GDM1 (cell line): ENCODE measurements around the gene MTNR1A.
"Not testable (repeated sequence)": the region's sequence is repeated elsewhere in the genome, so short reads cannot be mapped to it uniquely, and the experiment has no call there.

Experiments
- DNase-seq: peaks from one replicate; lab custom pipeline; 2025; lab: John Stamatoyannopoulos, UW

MTNR1A gene

DNA sequence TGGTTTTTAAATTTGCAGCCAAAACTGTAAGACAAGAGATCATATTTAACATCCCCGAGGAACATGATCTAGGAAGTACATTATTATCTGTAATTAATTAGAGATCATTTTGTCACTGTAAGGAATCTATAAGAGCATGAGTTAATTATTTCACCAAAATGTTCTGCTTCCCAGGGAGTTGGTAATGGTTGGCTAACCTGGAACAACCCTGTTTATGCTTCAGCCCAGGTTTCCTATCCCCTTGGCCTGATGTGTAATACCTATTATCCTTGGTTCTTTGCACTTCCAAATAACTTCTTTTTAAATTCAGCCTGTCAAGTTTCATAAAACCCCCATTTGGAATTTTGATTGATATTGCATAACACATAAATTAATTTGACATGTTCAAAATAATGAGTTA, 6.4 kb upstream of the MTNR1A start:
- DNase-seq: no peak

DNA sequence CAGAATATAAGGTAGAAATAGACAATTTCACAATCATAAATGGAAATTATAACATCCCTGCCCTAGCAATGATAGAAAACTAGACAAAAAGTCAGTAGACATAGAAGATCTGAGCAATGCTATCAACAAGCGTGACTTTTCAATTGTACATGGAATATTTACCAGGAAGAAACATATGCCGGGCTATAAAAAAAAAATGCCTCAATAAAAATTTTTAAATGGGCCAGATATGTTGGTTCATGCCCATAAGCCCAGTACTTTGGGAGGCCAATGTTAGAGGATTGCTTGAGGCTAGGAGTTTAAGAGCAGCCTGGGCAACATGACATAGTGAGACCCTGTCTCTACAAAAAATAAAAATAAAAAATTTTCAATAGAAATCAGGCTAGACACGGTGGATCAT, 5.3 kb upstream of the MTNR1A start:
- no peak for DNase-seq

DNA sequence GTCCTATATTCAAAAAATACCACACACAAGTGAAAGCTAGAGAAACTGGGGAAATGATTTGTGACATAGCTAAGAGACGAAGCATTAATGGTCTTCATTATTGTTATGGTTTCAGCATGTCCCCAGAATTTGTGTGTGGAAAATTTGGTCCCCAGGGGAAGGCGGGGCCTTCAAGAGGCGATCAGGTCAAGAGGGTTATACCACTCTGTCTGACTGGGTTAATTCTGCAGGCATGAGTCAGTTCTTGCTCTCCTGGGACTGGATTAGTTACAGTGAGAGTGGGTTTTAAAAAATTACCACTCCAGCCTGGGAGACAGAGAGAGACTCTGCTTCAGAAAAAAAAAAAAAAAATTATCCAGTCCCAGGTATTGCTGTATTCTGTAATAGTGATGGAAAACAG, 2.1 kb upstream of the MTNR1A start:
- no peak for DNase-seq

DNA sequence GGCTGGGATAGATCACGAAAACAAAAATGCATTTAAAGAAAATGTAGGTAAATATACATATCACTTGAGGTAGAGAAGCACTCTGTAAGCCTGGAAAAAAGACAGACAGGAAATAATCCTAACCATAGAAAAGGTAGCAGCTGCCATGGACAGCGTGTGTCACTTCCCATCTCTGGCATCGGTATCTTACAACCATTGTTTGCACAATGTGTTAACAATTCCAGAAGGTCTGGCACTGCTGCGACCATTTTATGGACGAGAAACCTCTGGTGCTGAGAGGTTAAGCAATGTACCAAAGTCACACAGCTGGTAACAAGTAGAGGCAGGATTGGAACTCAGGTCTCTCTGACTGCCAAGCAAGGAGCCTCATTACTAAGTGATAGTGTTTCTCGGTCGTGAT, 1.7 kb upstream of the MTNR1A start:
- no peak for DNase-seq

DNA sequence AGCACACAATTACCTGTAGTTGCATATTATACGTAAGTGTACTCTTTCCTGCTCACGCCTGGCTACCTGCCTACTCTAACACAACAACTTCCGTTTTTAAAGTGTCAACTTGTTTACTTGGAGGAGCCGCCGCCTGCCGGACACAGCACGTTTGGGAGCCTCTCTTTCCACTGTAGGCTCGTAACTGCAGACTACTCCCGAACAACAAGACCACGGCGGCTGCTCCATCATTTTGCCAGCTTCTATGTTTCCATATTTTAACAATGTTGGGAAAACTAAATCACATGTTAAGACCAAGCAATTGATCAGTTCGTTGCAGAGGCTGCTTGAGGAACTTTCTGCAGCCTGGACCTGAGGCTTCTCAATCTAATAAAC, 841 bp downstream of the MTNR1A start:
- DNase-seq: no peak

DNA sequence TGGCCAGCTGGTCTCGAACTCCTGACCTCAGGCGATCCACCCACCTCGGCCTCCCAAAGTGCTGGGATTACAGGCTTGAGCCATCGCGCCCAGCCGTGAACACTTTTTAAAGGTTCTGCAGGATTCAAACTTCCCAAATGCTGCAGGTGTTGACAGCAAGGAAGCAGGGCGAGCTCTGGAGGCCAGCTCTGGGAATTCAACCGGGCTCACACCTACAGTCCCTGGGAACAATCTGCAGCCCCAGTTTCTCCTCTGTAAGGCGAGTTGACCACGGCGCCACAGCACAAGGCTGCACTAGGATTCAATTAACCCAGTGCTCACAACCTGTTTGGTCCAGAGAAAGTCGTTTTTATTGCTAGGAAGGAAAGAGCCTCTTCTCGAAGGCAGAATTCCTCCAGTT, 1.6 kb downstream of the MTNR1A start:
- no peak for DNase-seq

DNA sequence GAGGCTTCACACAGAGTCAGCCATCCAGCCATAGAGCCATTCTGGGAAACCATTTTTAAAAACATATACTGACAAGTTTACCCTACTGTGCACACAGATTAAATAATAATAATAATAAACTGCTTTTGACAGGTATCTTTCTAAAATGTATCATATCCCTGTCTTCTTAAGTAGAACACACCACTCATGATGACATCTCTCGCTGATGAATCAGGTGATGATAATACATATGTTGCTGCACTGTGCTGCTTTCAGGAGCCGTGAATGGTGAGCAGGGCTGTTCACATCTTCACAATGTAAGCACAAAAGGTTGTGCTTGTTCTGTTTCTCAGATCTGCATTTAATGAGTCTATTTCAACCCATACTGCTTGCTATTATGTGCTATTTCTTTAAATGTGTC, 3.5 kb downstream of the MTNR1A start:
- DNase-seq: no peak

DNA sequence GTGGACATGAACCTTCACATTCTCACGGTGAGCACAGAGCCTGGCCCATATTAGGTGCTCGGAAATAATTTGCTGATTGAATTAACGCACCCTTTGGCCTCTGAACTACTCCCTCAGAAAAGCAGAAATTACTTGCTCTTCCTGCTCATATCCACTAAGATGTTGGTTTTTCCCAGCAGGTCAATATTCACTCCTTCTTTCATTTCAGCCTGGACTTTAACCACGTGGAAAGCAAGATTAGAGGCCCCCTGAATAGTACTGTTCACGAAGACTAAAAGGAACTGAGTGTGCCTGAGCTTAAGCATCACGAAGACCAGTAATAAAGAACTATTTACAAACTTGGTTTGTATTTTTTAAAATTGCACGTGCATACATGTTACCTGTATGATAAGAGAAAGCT, 9.9 kb downstream of the MTNR1A start:
- DNase-seq: no peak

DNA sequence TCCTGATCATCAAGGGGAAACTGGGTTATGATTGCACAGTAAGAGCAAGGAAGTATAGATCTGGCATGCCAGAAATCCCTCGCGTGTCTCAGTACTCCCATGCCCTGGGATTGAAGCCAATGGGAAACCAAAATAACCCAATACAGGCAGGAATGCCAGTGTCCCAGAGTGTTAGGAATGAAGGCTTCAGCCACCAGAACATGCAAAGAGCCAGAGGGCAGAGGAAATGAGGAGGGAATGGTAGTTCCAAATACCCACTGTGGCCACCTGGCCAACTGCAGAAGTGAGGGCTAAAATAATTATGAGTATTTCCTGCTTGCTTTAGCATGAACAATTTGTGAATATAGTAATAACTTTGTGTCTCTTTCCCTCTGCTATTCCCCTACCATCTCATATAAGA, 12.2 kb downstream of the MTNR1A start:
- DNase-seq: no peak

DNA sequence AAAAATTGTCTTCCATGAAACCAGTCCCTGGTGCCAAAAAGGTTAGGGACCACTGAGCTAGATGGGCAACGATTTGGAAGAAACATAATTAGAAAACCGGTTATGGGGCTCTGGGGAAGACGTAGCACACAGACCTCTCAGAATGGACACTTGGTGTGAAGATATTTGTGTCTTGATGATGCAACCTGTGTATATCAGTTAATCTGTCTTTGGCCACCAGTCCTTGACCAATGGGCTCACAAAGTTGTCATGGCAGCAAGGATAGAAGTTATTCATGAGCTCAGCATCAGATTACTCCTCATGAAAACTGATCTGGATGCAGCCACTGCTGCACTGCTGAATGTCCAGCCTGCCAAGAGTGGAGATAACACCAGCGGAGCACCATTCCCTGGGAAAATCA, 13.6 kb downstream of the MTNR1A start:
- DNase-seq: no peak

DNA sequence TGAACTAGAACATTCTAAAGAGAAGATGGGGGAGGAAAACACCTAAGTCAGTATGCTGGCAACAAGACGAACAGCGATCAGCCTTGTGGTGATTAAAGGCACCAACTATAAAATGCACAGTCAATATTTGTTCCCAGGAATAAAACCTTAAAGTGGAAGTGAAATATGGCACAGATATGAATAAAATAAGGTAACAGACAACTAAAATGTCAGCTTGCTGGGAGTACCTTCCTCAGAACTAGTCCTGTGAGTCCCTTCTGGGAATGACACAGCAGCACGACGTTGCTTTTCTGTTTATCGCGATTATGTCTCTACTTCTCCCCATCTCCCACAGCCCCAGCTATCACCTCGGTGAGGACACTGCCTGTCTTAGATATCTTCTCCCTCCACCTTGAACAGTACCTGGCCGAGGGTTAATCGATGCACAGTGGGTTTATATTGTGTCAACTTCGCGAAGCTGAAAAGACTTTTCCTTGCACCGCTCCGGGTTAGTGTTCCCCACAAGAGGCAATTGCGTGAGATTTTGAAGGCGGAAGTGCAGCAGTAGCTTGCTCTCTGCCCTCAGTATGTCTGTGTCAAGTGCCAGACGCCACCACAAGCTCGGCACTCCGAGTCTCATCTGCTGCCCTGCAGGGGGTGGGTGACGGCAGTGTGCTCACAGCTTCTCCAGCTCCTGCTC, 17.4 kb downstream of the MTNR1A start:
- no peak for DNase-seq

DNA sequence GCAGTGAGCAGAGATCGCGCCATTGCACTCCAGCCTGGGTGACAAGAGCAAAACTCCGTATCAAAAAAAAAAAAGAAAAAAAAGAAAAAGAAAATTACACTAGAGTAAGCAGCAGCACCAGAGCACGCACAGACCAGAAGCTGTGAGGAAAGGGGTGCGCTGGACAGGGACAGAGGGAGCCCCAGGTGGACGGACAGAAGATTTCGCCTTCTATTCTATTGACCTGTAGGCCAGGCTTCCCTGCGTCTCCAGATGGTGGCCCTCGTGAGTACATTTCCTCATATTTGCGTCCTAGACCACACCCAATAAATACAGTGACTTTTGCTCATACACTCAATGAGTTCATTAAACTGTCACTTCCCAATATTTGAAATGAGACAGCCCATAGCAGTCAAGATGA, 19.1 kb downstream of the MTNR1A start:
- no peak for DNase-seq

DNA sequence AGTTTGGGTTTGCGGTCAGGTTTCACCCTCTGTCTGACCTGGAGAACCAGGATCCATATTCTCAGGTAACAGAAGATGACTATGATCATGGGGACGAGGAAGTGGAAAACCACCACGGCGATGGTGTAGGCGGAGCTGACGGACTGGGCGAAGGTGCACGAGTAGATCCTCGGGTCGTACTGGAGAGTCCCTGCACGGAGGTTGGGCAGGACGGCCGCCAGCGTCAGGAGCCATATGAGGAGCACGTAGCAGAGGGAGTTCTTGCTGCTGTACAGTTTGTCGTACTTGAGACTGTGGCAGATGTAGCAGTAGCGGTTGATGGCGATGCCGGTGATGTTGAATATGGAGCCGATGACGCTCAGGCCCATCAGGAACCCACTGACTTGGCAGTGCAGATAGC, 21.3 kb downstream of the MTNR1A start:
- no peak for DNase-seq

DNA sequence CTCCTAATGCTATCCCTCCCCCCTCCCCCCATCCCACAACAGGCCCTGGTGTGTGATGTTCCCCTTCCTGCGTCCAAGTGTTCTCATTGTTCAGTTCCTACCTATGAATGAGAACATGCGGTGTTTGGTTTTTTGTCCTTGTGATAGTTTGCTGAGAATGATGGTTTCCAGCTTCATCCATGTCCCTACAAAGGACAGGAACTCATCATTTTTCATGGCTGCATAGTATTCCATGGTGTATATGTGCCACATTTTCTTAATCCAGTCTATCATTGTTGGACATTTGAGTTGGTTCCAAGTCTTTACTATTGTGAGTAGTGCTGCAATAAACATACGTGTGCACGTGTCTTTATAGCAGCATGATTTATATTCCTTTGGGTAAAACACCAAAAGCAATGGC, 31.4 kb downstream of the MTNR1A start:
- not testable (repeated sequence) for DNase-seq

DNA sequence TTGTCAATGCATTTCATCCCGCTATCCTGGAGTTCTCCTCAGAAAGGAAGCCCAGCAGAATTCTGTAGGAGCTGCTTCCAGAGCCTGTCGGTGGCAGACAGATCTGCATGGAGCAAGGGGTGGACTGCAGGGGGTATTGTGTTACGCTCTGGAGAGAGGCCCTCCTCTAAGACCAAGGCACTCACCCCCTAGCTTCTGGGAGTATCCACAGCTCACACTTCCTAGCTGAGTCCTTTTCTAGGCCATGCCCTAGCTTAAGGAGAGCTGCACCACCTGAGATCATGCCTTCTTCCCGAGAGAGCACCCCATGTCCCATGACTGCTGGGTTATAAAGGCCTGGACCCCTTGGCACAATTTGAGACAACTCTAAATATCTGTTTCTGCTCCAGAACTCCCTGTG, 39.1 kb downstream of the MTNR1A start:
- DNase-seq: no peak

DNA sequence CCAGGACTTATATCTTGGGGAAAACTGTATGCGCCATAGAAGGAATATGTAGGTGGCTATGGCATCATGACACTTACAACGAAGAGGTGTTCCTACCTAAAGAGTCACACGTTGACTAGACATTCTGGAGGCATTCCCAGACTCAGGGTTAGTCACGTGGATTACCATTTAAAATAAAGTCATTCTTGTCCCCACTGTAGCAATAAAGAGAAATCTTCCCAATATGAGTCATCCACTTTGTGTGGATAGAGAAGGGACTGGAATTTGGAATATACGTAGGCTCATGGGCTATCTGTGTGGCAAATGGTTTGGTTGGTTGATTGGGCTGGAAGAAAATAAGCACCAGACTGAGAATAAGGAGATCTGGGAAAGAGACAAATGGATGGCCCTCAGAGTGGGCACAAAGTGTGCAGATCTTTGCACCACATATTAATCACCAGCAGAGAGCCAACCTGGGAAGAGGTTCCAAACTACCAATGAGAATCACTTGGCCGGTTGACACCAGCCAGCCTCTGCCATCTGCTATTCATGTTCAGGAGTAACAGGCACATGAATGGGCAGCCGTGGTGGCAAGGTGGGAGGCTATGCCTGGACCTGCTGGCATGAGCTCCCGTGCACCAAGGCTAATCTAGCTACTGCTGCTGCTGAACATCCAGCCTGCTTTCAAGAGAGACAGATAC, 41.0 kb downstream of the MTNR1A start:
- no peak for DNase-seq

DNA sequence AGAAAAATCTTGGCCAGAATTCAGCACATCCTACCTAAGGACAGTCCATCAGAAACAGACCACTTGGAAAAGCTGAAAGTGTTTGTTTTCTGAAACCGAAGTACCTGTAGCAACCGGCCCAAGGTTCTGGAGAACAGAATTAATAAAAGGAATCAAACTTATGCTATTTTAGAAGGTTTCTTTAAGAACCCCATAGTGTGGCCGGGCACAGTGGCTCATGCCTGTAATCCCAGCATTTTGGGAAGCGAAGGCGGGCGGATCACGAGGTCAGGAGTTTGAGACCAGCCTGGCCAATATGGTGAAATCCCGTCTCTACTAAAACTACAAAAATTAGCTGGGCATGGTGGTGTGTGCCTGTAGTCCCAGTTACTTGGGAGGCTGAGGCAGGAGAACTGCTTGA, 50.6 kb downstream of the MTNR1A start:
- not testable (repeated sequence) for DNase-seq

DNA sequence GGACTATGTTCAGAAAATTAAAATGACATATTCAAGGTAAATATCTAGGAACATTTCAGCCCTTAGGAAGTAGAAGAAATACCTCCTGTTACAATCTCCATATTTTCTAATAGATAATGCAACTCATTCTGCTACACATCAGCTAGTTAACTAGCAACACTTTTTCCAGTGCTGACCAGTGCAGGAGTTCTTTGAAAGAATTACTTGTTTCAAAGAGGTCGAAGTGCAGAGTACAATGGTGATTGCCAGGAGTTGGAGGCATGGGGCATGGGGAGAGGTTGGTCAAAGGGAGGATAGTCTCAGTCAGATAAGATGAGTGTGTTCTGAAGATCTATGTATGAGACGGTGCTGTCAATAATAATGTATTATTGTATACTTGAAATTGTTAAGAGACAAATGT, 53.1 kb downstream of the MTNR1A start:
- no peak for DNase-seq

DNA sequence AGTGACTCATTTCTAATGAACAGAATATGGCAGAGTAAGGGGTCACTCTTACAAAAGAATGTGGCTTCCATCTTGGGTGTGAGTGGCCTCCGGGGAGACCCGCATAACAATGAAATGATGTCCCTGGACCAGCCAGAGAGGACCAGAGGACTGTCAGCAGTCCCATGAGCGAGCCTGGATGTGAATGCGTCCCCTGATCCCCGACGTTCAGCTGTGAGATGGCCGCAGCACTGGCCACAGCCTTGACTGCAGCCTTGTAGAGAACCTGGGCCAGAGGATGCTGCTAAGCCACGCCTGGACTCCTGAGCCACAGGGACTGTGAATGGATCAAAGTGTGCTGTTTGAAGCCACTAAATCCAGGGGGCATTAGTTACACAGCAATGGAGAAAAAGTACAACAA, 53.8 kb downstream of the MTNR1A start:
- no peak for DNase-seq

DNA sequence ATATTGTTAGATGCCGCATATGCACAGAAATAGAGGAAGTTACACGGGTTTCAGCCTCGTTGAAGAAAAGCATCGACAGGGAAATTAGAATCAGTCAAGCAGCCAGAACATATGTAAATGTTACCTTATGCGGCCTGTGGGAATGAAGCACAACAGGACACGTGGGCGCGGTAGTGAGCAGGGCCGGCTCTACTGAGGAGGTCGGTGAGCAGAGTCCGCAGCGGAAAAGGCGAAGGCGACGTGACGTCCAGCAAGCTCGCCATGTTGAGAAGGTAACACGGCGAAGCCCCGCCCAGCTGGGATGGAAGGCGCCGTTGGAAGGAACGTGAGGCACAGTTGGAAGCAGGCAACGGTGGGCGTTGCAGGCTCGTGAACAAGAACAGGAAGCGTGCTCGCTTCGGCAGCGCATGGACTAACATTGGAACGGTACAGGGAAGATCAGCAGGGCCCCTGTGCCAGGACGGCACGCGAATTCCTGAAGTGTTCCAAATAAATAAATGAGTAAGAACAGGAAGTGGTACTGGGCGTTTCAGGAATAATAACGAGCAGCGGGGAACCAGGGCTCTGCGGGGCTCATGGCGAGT, 54.6 kb downstream of the MTNR1A start:
- no peak for DNase-seq

DNA sequence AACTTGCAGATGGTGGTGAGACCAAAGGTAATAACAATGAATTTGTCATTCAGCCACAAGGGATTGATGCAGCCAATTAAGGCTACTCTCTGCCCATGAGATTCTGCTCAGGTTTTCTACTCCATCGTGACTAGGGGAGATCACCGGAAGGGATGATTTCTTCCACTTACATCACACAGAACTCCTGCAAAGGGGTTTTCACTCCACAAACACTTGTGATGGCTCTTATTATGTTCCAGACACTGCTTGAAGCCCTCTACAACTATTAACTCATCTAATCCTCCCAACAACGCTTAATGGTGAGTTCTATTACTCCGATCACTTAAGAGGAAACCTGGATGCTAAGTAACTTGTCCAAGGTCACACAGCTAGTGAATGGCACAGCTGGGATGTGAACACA, 55.9 kb downstream of the MTNR1A start:
- no peak for DNase-seq

DNA sequence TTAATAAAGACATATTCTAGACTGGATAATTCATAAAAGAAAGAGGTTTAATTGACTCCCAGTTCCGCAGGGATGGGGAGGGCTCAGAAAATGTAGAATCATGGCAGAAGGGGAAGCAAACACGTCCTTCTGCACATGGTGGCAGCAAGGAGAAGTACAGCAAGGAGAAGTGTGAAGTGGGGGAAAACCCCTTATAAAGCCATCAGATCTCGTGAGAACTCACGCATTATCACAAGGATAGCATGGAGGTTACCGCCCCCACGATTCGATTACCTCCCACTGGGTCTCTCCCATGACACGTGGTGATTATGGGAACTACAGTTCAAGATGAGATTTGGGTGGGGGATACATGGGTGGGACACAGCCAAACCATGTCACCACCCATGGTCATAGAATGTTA, 58.3 kb downstream of the MTNR1A start:
- no peak for DNase-seq

DNA sequence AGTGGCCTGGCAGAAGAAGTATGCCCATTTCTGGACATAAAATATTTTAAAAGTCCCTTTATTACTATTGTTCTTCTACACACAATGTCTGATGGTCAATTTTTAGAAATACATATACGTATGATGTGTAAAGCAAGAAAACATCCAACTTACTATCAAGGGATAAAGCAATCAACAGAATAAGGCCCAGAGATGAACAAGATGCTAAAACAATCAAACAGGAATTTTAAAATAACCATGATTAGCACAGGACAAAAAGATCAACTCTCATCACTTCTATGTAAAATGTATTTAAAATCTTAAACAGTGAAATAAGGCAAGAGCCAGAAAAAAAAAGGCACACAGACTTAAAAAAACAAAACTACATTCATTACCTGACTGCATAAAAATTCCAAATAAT, 60.9 kb downstream of the MTNR1A start:
- DNase-seq: no peak

DNA sequence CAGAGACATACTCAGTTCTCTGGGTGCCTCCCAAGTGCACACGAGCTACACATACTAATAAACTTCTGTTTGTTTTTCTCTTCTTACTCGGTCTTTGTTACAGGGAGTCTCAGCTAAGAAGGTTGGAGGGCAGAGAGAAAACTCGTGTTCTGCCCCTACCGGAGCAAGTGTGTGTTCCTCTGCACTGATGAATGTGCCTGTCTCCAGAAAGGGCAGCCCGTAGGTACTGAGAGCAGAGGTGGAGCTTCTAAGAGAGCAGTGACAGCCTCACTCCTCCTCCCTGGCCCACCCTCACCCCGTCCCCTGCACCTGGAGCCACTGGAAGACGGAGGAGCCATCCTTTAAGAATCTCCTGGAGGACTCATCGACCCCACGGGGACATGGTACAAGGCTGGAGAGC, 67.6 kb downstream of the MTNR1A start:
- DNase-seq: no peak
